Mesenchymal stem cell (in vitro differentiated cells and primary cell): ENCODE data around the gene PPME1. TPM values are rescaled to one million over a fixed set of nuclear protein-coding genes. Genes with fewer than 3 reads are reported as not detected.

Experiments used
- DNase-seq: peaks from one replicate; pipeline ENCODE4 v3.0.0-alpha.2; 2013
- H2AFZ ChIP-seq: one replicate; pipeline ENCODE4 v1.6.1; 2013; ENCODE audit warnings: low read depth, mild to moderate bottlenecking, control low read depth, inconsistent platforms, low read length, moderate library complexity
- H2AK5ac ChIP-seq: 2 replicates; pipeline ENCODE4 v1.6.1; 2013; ENCODE audit warnings: low read length, moderate library complexity, mild to moderate bottlenecking, inconsistent platforms; ENCODE audit not compliant: severe bottlenecking
- H2BK120ac ChIP-seq: one replicate; pipeline ENCODE4 v1.6.1; 2013; ENCODE audit warnings: low read depth, mild to moderate bottlenecking, inconsistent platforms, low read length, moderate library complexity
- H2BK12ac ChIP-seq, 2 experiments: one replicate each; pipeline ENCODE4 v1.6.1; 2013; ENCODE audit warnings: inconsistent platforms in 2 of 2, low read length in 2 of 2, mild to moderate bottlenecking in 2 of 2, moderate library complexity in 2 of 2, control low read depth in 1 of 2
- H2BK15ac ChIP-seq: one replicate; pipeline ENCODE4 v1.6.1; 2013; ENCODE audit warnings: mild to moderate bottlenecking, low read depth, inconsistent platforms; ENCODE audit not compliant: poor library complexity, severe bottlenecking
- H2BK5ac ChIP-seq: 2 replicates; pipeline ENCODE4 v1.6.1; 2013; ENCODE audit warnings: low read depth, mild to moderate bottlenecking, low read length, control low read depth, inconsistent platforms; ENCODE audit not compliant: poor library complexity, severe bottlenecking
- H3K14ac ChIP-seq, 2 experiments: one replicate each; pipeline ENCODE4 v1.6.1; 2013; ENCODE audit warnings: inconsistent platforms in 2 of 2, low read length in 2 of 2, control low read depth in 1 of 2, mild to moderate bottlenecking in 1 of 2, moderate library complexity in 1 of 2
- H3K18ac ChIP-seq, 2 experiments: one replicate each; pipeline ENCODE4 v1.6.1; 2013; ENCODE audit warnings: inconsistent platforms in 2 of 2, low read length in 2 of 2, control low read depth in 1 of 2, low read depth in 1 of 2, mild to moderate bottlenecking in 1 of 2
- H3K23ac ChIP-seq, 2 experiments: one replicate each; pipeline ENCODE4 v1.6.1; 2013; ENCODE audit warnings: inconsistent platforms in 2 of 2, low read length in 2 of 2, mild to moderate bottlenecking in 2 of 2, moderate library complexity in 2 of 2, control low read depth in 1 of 2
- H3K27ac ChIP-seq: 2 replicates; pipeline ENCODE4 v1.5.1; 2013; ENCODE audit warnings: mild to moderate bottlenecking, moderate library complexity, low read length, control low read depth, inconsistent platforms; ENCODE audit not compliant: poor library complexity, severe bottlenecking
- H3K27me3 ChIP-seq, 2 experiments: 2 replicates each; pipeline versions ENCODE4 v1.6.1 to v1.7.0; 2013; ENCODE audit warnings: low read length in 2 of 2, mild to moderate bottlenecking in 2 of 2, moderate library complexity in 2 of 2, control low read depth in 1 of 2, inconsistent platforms in 1 of 2; ENCODE audit not compliant: control insufficient read depth in 1 of 2, insufficient read depth in 1 of 2
- H3K36me3 ChIP-seq, 2 experiments: 2 replicates each; pipeline versions ENCODE4 v1.6.1 to v1.7.0; 2013; ENCODE audit warnings: low read length in 2 of 2, control low read depth in 1 of 2, inconsistent platforms in 1 of 2, low read depth in 1 of 2, mild to moderate bottlenecking in 1 of 2; ENCODE audit not compliant: insufficient read depth in 2 of 2, control insufficient read depth in 1 of 2
- H3K4ac ChIP-seq, 2 experiments: one replicate each; pipeline ENCODE4 v1.6.1; 2013; ENCODE audit warnings: inconsistent platforms in 2 of 2, low read length in 2 of 2, mild to moderate bottlenecking in 2 of 2, moderate library complexity in 2 of 2, control low read depth in 1 of 2, low read depth in 1 of 2
- H3K4me1 ChIP-seq: 2 replicates; pipeline ENCODE4 v1.6.1; 2013; ENCODE audit warnings: low read depth, low read length, control low read depth; ENCODE audit not compliant: control insufficient read depth, insufficient read depth
- H3K4me2 ChIP-seq: 2 replicates; pipeline ENCODE4 v1.6.1; 2013; ENCODE audit warnings: low read length, mild to moderate bottlenecking, inconsistent platforms; ENCODE audit not compliant: poor library complexity, severe bottlenecking
- H3K4me3 ChIP-seq, 2 experiments: 2 replicates each; pipeline versions ENCODE4 v1.5.1 to v1.7.0; 2013; ENCODE audit warnings: low read length in 2 of 2, mild to moderate bottlenecking in 2 of 2, control low read depth in 1 of 2, low read depth in 1 of 2; ENCODE audit not compliant: insufficient read depth in 1 of 2
- H3K79me1 ChIP-seq: replicated peaks from 2 replicates; pipeline ENCODE4 v1.6.1; 2013; ENCODE audit warnings: mild to moderate bottlenecking, control low read depth, low read length, inconsistent platforms; ENCODE audit not compliant: poor library complexity, severe bottlenecking
- H3K9ac ChIP-seq: 2 replicates; pipeline ENCODE4 v1.7.0; 2013; ENCODE audit warnings: mild to moderate bottlenecking, low read length, moderate library complexity
- H3K9me3 ChIP-seq: 2 replicates; pipeline ENCODE4 v1.7.0; 2013; ENCODE audit warnings: mild to moderate bottlenecking, low read length; ENCODE audit not compliant: control insufficient read depth
- H4K8ac ChIP-seq: one replicate; pipeline ENCODE4 v1.6.1; 2013; ENCODE audit warnings: inconsistent platforms, mild to moderate bottlenecking, low read length, moderate library complexity
- H4K91ac ChIP-seq: one replicate; pipeline ENCODE4 v1.6.1; 2013; ENCODE audit warnings: mild to moderate bottlenecking, low read length, inconsistent platforms
- WGBS: methylation state at CpG from one replicate; pipeline ENCODE4 v1.1.7; 2013; ENCODE audit warnings: mixed read lengths; 5-methylcytosine and 5-hydroxymethylcytosine counted together
- small RNA-seq: library from polyadenylated mRNA; stranded (forward); fragments of <200 nt; extraction: miRNeasy Mini kit (QIAGEN cat#:217004); gene quantifications from one replicate; pipeline ENCODE3, GENCODE V24; 2013; ENCODE audit warnings: low read depth

Gene PPME1

DNA sequence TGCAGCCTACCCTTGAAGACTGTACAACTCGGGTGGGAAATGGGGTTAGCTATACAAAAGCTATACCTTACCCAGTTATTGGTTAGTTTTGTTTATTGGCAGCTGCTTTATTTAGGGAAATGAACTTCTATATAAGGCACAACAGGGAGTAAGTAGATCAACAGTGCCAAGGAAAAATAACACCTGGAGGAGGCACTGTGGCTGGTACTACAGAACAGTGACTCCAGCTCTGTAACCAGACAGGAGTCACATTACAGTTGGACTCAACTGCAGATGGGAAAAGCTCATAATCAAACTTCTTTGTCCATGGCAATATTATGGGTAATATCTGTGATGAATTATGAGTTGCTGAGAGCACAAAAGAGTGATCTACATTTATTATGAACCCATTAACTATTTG is 126.4 kb downstream of the PPME1 start:
- H3K4me3 ChIP-seq: no peak overlapping the region
- no peak overlapping the region for H2BK12ac ChIP-seq
- H3K4ac ChIP-seq: no peak overlapping the region
- no peak overlapping the region for H2AK5ac ChIP-seq
- no peaks in the 10 kb centered on the region for H3K79me1 ChIP-seq
- H3K27ac ChIP-seq: no peak overlapping the region
- no peaks in the 10 kb centered on the region for H3K9me3 ChIP-seq
- no peak overlapping the region for H4K91ac ChIP-seq
- H2BK5ac ChIP-seq: no peak overlapping the region
- H2BK120ac ChIP-seq: no peak overlapping the region
- DNase-seq: no peak
- no peak overlapping the region for H3K23ac ChIP-seq
- no peak overlapping the region for H3K18ac ChIP-seq
- no peak overlapping the region for H3K14ac ChIP-seq
- WGBS: 88% methylated on average over 1 of the region's 1 CpG
- no peak overlapping the region for H3K9ac ChIP-seq
- H3K27me3 ChIP-seq: no peaks in the 10 kb centered on the region
- no peak overlapping the region for H3K4me2 ChIP-seq
- no peak overlapping the region for H2BK15ac ChIP-seq
- no peak overlapping the region for H2AFZ ChIP-seq
- H3K4me1 ChIP-seq: no peaks in the 10 kb centered on the region
- H3K36me3 ChIP-seq: no peaks in the 10 kb centered on the region
- H4K8ac ChIP-seq: no peak overlapping the region

DNA sequence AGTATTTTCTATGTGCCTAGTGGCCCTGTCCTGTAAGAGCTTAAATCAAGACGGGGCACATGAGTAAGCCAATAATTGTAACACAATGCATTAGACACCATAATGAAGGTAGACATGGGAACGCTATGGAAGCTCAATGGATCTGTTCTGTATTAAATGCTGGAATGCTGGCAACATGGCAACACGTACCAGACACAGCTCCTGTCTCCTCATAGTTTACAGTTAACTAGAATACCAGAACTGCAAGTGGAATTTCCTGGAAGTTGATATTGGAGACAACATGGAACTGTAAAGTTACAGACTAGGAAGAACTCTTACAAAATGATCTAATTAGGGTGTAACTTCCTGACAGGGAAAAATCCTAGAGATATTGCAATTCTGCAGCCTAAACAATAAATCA is 127.9 kb downstream of the PPME1 start:
- 88% methylated on average over 2 of the region's 3 CpGs for WGBS

More for the DNA sequence above, 127.9 kb downstream of the PPME1 start:
- Histone ChIP-seq H3K27me3 (no peaks in the 10 kb centered on the region), H3K18ac (no peak overlapping the region), H2BK120ac (no peak overlapping the region), H3K4me1 (no peaks in the 10 kb centered on the region), H3K4ac (no peak overlapping the region), H3K9me3 (no peaks in the 10 kb centered on the region), H3K79me1 (no peaks in the 10 kb centered on the region), H2AK5ac (no peak overlapping the region), H3K36me3 (no peaks in the 10 kb centered on the region), H3K9ac (no peak overlapping the region), H3K27ac (no peak overlapping the region), H2AFZ (no peak overlapping the region), H2BK5ac (no peak overlapping the region), H3K4me3 (no peak overlapping the region), H4K91ac (no peak overlapping the region), H2BK12ac (no peak overlapping the region), H3K4me2 (no peak overlapping the region), H3K23ac (no peak overlapping the region), H4K8ac (no peak overlapping the region), H2BK15ac (no peak overlapping the region), H3K14ac (no peak overlapping the region)
- DNase-seq: no peak

Small RNA genes lying within 50 kb of the gene (small RNA-seq; reads per million reads assigned to genes)
- not detected for gene AP002392.1
- not detected for gene RF00409
